Tibial nerve (tissue), 4 donors: ENCODE results near the gene S100A5. TPM values are rescaled to one million over a fixed set of nuclear protein-coding genes. Genes with fewer than 3 reads are reported as not detected.

Source experiments
- DNase-seq, 2 donors: peaks; one replicate each; pipeline ENCODE4 v3.0.0-alpha.2; 2019; ENCODE audit warnings: low spot score in 2 of 2
- H3K27ac ChIP-seq, 4 donors: fragments of 200-600 bp; sonication (generic) in 3 of 4; one replicate each; pipeline ENCODE4 v1.5.1; 2017 to 2019; ENCODE audit warnings: mild to moderate bottlenecking in 1 of 4
- H3K27me3 ChIP-seq, 2 donors: fragments of 200-600 bp; sonication (generic) in 1 of 2; one replicate each; pipeline versions ENCODE4 v1.5.1 to v1.6.0; 2017 to 2019
- H3K36me3 ChIP-seq, 3 donors: fragments of 200-600 bp; sonication (generic); one replicate each; pipeline ENCODE4 v1.5.1; 2018 to 2019
- H3K4me1 ChIP-seq, 4 donors: fragments of 200-600 bp; sonication (generic) in 3 of 4; one replicate each; pipeline ENCODE4 v1.5.1; 2017 to 2019
- H3K4me3 ChIP-seq, 4 donors: fragments of 200-600 bp; sonication (generic) in 3 of 4; one replicate each; pipeline ENCODE4 v1.5.1; 2017 to 2019; ENCODE audit warnings: mild to moderate bottlenecking in 1 of 4, moderate library complexity in 1 of 4
- H3K9me3 ChIP-seq, 4 donors: fragments of 200-600 bp; sonication (generic) in 3 of 4; one replicate each; pipeline ENCODE4 v1.5.1; 2017 to 2019
- CTCF ChIP-seq, 5 experiments: fragments of 200-600 bp in 3 of 5; fragments of 450-650 bp in 2 of 5; sonication (generic) in 3 of 5; IDR thresholded peaks; one replicate each; pipeline ENCODE4 v1.5.1; 2016 to 2019; ENCODE audit warnings: antibody characterized with exemption in 5 of 5, mild to moderate bottlenecking in 3 of 5, moderate library complexity in 2 of 5
- EP300 ChIP-seq, 2 donors: sonication (generic); formaldehyde crosslinking; IDR thresholded peaks; one replicate each; pipeline ENCODE4 v1.6.1; 2017; ENCODE audit warnings: antibody characterized with exemption in 2 of 2, mild to moderate bottlenecking in 1 of 2
- POLR2A ChIP-seq, 2 donors: fragments of 450-650 bp; IDR thresholded peaks; one replicate each; pipeline ENCODE4 v1.6.1; 2017; ENCODE audit warnings: antibody characterized with exemption in 2 of 2, mild to moderate bottlenecking in 2 of 2, moderate library complexity in 2 of 2
- WGBS, 2 donors: methylation state at CpG; one replicate each; pipeline ENCODE4 v1.1.5; 2018; 5-methylcytosine and 5-hydroxymethylcytosine counted together
- total RNA-seq, 4 donors: library from RNA; depleted of rRNA; stranded (reverse); fragments of >200 nt; gene quantifications; one replicate each; pipeline ENCODE4 v1.1.0, GENCODE V29; 2016

The S100A5 gene
- total RNA-seq, 4 donors from 2014 or later, result not detected

- Histone ChIP-seq H3K27ac (peak overlapping the region in 2 of 4 donors; percentile 96 to 99), H3K4me1 (peaks cover 0 to 62% (median 26%) of the 10 kb centered on the region in 4 donors)
- TF ChIP-seq CTCF (IDR thresholded peaks at IDR 0.05), result no peak
- TF ChIP-seq POLR2A (IDR thresholded peaks at IDR 0.05), result no peak
These were observed 3.4 kb downstream of the S100A5 start for GRCh38 chr1:153537376-153537730.

DNA sequence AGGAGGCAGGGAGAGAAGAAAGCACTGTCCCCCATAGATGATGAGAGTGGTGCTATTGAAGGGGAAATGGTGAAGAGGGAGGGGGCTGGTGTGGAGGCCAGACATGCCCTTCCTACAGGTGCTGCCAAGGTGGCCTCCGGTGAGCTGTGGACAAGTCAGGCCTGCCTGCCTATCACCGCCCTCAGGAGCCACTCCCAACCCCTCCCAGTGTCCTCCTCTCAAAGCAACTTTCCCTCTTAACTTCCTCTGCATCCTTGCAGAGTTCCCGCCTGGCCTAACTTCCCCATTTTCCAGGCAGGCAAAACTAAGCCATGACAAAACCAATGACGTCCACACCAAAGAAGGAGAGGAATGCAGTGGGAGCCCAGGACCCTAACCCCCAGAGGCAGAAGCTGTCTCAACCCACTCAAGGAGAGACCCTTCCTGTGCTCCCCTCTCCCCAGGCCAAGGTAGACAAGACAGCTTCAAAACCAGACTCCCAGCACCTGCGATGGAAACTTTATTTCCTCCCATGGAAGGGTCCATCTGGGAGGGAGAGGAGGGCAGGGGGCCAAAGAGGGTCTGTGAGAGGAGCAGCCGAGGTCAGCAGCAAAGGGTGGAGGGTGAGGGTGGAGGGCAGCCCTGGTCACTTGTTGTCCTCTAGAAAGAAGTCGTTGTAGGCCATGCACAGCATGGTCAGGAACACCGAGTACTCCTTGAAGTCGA, 3.9 kb downstream of the S100A5 start:
- peak overlapping the region; percentile 96 to 100 (median 98) for H3K27ac ChIP-seq
- TF ChIP-seq CTCF (IDR thresholded peaks at IDR 0.05), result no peak
- TF ChIP-seq EP300 (IDR thresholded peaks at IDR 0.05), result no peak
- no peak for TF ChIP-seq POLR2A (IDR thresholded peaks at IDR 0.05)
- WGBS, 2 donors, result 77% methylated on average over 9 of the region's 9 CpGs
- H3K36me3 ChIP-seq, result no peaks in the 10 kb centered on the region
- H3K27me3 ChIP-seq, result no peaks in the 10 kb centered on the region
- DNase-seq, result no peak
- no peaks in the 10 kb centered on the region for H3K9me3 ChIP-seq
- H3K4me3 ChIP-seq, result peak overlapping the region; percentile 67 to 99 (median 78)
- peaks cover 0 to 62% (median 28%) of the 10 kb centered on the region in 4 donors for H3K4me1 ChIP-seq

More at GRCh38 chr1:153537376-153537730, 3.4 kb downstream of the S100A5 start:
- Histone ChIP-seq H3K27me3 (no peaks in the 10 kb centered on the region), H3K9me3 (no peaks in the 10 kb centered on the region), H3K36me3 (no peaks in the 10 kb centered on the region), H3K4me3 (no peak overlapping the region)
- DNase-seq, result no peak
- 87 to 94% methylated on average over 6 of the region's 6 CpGs for WGBS, 2 donors

- WGBS, 2 donors, result 1 to 3% methylated on average over 23 to 32 of the region's 38 CpGs
- no peaks in the 10 kb centered on the region for H3K27me3 ChIP-seq
- TF ChIP-seq CTCF (IDR thresholded peaks at IDR 0.05) (no peak), EP300 (IDR thresholded peaks at IDR 0.05) (peak; percentile 40 to 94), POLR2A (IDR thresholded peaks at IDR 0.05) (peak; percentile 70 to 85)
- no peaks in the 10 kb centered on the region for H3K9me3 ChIP-seq
- peak; percentile 83 to 84 for DNase-seq
- no peaks in the 10 kb centered on the region for H3K36me3 ChIP-seq
- H3K4me3 ChIP-seq, result peak overlapping the region; percentile 67 to 99 (median 78)
- H3K27ac ChIP-seq, result peak overlapping the region; percentile 96 to 100 (median 98)
- peaks cover 0 to 62% (median 29%) of the 10 kb centered on the region in 4 donors for H3K4me1 ChIP-seq
These were observed 4.6 kb downstream of the S100A5 start for GRCh38 chr1:153536012-153536670.

DNA sequence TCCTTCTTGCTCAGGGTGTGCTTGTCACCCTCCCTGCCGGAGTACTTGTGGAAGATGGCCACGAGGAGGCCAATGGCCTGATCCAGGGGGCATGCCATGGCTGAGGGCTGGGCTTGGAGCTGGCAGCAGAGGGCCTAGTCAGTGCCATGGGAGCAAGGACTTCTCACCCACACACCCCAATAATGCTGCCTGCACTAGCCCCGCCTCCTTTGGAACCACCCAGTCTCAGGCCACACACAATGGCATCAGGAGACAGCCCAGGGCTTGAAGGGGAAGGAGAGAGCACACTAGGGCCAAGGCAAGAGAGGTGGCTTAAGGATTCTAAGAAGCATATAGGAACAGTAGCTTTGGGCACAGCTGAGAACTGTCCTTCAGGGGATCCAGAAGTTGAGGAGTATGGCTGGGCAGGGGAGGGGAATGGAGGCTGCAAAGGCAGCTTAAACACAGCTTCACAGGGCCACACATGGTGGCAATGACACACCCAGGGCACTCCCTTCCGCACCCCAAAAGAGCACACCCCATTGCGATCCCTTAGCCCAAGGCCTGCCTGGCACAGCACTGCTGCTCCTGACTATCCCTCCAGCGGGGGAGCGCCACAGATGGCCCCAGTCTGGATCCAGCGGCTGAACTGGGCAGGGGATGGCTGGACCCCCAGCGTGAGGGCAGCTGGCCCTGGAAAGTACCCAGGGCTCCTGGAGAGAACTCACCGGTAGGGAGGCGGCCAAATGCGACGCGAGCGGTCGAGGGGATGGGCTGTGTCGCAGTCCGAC, 5.3 kb downstream of the S100A5 start, which contains the start of gene S100A6:
Gene S100A6 (minus strand): TSS at position 750 of the 770 bp plus-strand sequence. CDS start 652 bp downstream, at position 98.
- H3K36me3 ChIP-seq, result no peaks in the 10 kb centered on the region
- WGBS, 2 donors, result 8 to 11% methylated on average over 10 to 13 of the region's 18 CpGs
- H3K27me3 ChIP-seq, result no peaks in the 10 kb centered on the region
- TF ChIP-seq EP300 (IDR thresholded peaks at IDR 0.05) (peak in 1 of 2 donors; percentile 86), CTCF (IDR thresholded peaks at IDR 0.05) (peak in 2 of 5 experiments; percentile 1 to 7), POLR2A (IDR thresholded peaks at IDR 0.05) (peak; percentile 45 to 60)
- DNase-seq, result peak; percentile 69 to 80
- no peaks in the 10 kb centered on the region for H3K9me3 ChIP-seq
- H3K4me3 ChIP-seq, result peak within 1 kb of the TSS; percentile 67 to 99 (median 78)
- H3K4me1 ChIP-seq, result peaks cover 0 to 62% (median 27%) of the 10 kb centered on the region in 4 donors
- peak within 1 kb of the TSS; percentile 96 to 100 (median 98) for H3K27ac ChIP-seq
